Measurements from ENCODE around the gene GZMM.

- TF ChIP-seq CTCF (IDR thresholded peaks at IDR 0.05) (no peak), POLR2AphosphoS5 (IDR thresholded peaks at IDR 0.05) (no peak)
Observed at GRCh38 chr19:542173-542866, 1.5 kb upstream of the GZMM start.
